Omental fat pad (tissue), 4 donors: ENCODE results near the gene HOXA7. TPM values are rescaled to one million over a fixed set of nuclear protein-coding genes. Genes with fewer than 3 reads are reported as not detected.

Experiments used
- ATAC-seq: fragments of 150-250 bp; one replicate; pipeline ENCODE4 v1.9.1; 2016; ENCODE audit warnings: mild to moderate bottlenecking, moderate library complexity; ENCODE audit not compliant: low FRiP score
- DNase-seq: peaks from one replicate; pipeline ENCODE4 v3.0.0-alpha.2; 2019; ENCODE audit warnings: low spot score
- total RNA-seq, 4 donors: library from RNA; depleted of rRNA; stranded (reverse); fragments of >200 nt; gene quantifications; one replicate each; pipeline ENCODE4 v1.1.0, GENCODE V29; 2016
- TF ChIP-seq, protein P1 (sequence below), 3 donors: fragments of 450-650 bp; IDR thresholded peaks; one replicate each; pipeline ENCODE4 v1.5.1; 2016 to 2017; ENCODE audit warnings: antibody characterized with exemption in 3 of 3, mild to moderate bottlenecking in 3 of 3, moderate library complexity in 2 of 3

HOXA7 gene
- total RNA-seq, 4 donors from 2014 or later = 4.6 to 6.1 (median 5.3) TPM

DNA sequence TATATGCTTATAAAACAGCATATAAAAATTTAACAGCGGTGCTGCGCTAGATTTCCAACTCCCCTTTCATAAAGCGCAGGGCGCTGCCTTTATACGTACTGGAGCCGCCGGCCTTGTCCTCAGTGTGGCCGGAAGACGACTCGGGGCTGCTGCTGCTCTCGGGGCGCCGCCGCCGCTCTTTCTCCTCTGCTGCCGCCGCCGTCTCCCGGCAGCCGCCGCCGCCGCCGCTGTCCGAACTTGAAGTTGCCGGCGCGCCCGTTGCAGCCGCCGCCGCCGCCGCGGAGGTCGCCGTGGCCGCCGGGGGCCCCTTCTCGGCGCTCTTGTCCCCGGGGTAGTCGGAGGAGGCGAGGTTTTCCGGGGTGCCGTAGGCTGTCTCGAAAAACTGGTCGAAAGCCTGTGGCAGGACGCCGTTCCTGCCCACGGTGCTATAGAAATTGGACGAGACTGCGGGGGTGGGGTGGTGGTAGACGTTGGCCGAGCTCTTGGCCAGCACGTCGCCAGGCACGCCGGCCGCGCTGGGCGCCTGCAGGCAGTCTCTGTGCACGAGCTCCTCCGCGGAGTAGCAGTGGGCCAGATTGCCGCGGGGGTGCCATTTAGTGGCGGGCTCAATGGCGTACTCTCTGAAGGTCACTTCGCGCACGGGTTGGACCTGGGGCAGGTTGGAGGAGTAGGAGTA is 28.0 kb upstream of the HOXA7 start:
- TF ChIP-seq, protein P1, sequence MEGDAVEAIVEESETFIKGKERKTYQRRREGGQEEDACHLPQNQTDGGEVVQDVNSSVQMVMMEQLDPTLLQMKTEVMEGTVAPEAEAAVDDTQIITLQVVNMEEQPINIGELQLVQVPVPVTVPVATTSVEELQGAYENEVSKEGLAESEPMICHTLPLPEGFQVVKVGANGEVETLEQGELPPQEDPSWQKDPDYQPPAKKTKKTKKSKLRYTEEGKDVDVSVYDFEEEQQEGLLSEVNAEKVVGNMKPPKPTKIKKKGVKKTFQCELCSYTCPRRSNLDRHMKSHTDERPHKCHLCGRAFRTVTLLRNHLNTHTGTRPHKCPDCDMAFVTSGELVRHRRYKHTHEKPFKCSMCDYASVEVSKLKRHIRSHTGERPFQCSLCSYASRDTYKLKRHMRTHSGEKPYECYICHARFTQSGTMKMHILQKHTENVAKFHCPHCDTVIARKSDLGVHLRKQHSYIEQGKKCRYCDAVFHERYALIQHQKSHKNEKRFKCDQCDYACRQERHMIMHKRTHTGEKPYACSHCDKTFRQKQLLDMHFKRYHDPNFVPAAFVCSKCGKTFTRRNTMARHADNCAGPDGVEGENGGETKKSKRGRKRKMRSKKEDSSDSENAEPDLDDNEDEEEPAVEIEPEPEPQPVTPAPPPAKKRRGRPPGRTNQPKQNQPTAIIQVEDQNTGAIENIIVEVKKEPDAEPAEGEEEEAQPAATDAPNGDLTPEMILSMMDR (IDR thresholded peaks at IDR 0.05) = no peak
- DNase-seq (peak; percentile 21), ATAC-seq (no peak)

DNA sequence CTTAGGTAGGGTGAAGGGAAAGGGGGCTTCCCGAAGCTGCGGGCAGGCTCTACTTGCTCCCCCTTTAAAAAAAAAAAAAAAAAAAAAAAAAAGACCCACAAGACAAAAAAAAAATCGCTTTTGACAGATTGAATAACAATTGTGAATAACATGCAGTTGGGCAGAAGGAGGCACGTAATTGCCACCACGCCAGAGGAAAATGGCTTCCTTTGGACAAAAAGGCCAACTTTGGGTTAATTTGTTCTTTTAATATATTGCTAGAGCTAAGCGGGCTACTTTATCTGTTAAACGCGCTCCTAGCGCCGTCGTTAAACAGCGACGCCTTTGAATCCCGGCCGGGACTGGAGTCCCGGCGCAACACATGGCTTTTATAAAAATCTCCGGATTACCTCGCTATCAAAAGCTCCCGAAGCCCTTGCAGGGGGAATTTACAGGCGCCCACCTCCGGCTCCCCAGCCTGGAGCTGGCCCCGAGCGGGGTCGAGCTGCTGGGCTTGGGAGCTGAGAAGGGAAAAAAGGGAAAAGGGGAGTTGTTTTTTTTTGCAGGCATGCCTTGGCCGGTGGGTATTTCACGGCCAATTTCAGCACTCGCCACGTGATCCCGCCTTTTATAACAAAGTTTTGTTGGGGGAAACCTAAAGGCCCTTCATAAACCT is 27.3 kb upstream of the HOXA7 start:
- ATAC-seq (no peak), DNase-seq (no peak)
- TF ChIP-seq, protein P1 (IDR thresholded peaks at IDR 0.05) = no peak

DNA sequence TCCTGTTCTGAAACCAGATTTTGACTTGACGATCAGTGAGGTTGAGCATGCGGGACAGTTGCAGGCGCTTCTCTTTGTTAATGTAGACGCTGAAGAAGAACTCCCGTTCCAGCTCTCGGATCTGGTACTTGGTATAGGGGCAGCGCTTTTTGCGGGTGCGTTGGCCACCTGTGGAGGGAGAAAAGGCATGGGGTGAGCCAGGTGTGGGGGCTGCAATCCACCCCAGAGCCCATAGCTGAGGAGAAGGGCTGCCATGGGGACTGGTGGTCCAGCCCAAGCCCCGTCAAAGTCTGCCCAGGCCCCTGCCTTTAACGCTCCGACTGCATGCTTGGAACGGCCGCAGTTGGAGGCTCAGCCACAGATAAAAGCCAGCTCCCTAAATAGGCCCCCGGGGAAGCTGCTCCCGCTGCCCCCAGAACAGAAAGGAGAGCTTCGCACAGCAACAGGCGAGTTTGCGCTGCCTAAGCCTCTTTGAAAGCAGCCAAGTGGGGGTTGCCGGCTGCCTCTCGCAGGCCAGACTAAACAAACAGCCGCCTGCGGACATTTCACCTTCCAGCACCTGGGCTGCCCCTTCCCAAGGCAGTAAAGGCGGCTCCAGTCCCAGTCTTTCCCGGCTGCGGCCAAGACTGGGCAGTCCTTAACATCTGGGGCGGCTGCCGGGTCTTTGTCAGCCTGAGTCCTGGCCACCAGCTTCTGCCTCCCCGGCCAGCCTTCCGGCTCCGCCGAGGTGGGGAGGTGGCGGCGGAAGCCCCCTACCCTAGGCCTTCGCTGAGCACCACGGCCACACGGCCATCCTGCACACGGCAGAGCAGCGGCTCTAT is 26.6 kb upstream of the HOXA7 start:
- TF ChIP-seq, protein P1 (IDR thresholded peaks at IDR 0.05) = no peak
- DNase-seq = peak; percentile 18
- ATAC-seq = peak; percentile 25

DNA sequence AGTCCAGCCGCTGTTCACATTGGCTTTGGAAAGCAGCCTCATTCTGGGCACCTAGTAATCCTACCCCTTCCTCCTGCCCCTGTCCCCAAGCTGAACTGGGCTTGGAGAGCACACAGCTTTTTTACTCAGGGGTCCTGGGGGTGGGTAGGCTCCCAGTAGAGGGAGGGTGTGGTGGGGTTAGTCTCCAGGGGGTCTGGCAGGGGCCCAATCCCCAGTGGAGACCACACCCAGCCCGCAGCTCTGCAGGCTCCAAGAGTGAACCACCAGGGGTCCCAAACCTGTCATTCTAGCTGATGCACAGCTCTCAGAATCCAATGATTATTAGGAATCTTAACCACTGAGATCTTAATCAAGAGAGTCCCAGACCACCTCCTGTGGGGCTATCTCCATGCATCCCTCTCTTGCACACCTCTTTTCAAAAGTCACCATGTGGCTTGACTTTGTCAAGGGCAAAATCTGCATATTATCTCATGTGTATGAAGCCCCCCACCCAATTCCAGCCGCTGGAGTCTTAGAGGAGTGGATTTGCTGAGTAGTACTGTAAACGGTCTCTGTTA is 25.9 kb upstream of the HOXA7 start:
- TF ChIP-seq, protein P1 (IDR thresholded peaks at IDR 0.05) = no peak
- peak; percentile 14 for DNase-seq

DNA sequence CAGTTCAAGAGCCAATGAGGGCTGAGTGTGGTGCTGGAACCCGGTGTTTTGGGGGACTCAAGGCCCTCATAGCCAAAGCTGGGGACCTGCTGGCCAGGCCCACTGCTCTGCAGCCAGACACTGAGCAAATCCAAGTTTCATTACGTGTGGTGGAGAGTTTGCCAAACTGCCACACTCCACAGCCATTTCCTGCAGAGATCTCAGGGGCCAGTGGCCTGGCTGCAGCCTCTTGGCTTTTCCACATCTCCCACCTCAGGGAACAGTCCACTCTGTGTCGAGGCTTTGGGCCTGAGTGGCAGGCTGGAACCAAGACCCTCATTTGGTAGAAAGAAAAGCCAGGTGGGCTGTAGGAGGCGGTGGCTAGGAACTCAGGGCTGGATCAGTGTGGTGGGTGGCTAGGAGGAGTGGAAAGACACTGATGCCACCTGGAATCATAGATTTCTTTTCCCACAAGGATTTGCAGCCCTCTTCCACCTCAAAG is 25.4 kb upstream of the HOXA7 start:
- no peak for ATAC-seq
- TF ChIP-seq, protein P1 (IDR thresholded peaks at IDR 0.05) = no peak
- no peak for DNase-seq

More for the DNA sequence above, 25.9 kb upstream of the HOXA7 start:
- no peak for ATAC-seq

DNA sequence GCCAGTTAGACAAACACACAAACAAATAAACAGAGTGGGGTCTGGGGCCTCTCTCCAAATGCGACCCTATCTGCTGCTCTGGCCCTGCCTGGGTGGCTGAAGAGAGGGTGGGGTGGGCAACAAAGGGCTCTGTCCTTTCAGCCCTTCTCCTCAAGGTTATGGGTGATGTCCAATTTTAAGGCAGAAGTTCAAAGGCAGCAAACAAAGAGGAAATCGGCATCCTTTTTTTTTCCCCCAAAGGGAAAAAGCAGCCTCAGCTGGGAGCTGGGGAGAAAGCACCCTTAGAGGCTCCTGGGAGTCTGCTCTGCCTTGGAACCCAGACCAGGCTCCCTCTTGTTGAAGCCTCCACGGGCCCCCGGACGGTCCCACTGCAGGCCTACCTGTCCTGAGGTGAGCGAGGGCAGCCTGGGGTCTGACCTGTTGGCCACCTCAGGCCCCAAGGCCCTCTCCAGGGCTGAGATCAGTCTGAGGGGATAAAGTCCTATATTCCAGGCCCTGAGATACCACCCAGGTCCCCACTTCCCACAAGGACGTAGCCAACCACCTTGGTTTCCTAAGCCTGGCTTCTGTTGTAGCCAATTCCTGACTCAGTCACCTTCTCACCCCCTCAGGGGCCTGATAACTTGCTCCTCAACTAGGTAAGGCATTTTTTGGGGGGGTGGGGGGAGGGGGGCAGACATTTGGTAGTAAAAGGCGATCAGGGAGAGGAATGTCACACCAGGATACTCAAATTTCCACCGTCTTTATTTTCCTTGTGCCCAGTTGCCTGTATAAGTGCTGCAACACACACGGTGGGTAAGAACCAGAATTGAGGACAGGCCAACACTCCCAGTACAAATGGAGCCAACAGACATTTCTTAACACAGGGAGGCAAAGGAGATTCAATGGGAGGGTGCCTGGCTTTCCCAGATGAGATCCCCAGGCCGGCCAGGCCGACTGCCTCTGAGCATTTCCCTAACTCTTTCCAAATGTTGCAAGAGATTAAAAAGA is 24.3 kb upstream of the HOXA7 start:
- peak; percentile 7 for DNase-seq
- no peak for ATAC-seq
- TF ChIP-seq, protein P1 (IDR thresholded peaks at IDR 0.05) = no peak
